Right renal pelvis (tissue), 4 donors: ENCODE results near the gene PTPN7. TPM values are rescaled to one million over a fixed set of nuclear protein-coding genes. Genes with fewer than 3 reads are reported as not detected.
"Not testable (repeated sequence)": the region's sequence is repeated elsewhere in the genome, so short reads cannot be mapped to it uniquely, and the experiment has no call there.

Source experiments
- DNase-seq, 4 donors: peaks; one replicate each; pipeline ENCODE4 v3.0.0-alpha.2; 2013; ENCODE audit warnings: low read depth in 4 of 4, low spot score in 3 of 4, missing footprints in 1 of 4
- polyA plus RNA-seq, 4 donors: library from polyadenylated mRNA; unstranded; fragments of 120-200 nt; gene quantifications; one replicate each; pipeline ENCODE4 v1.2.1, GENCODE V29; 2013; ENCODE audit not compliant: insufficient read length in 4 of 4

Gene PTPN7
- polyA plus RNA-seq, 4 donors = 0.98 to 2.1 (median 1.3) TPM

- no peak for DNase-seq
These were observed 29.7 kb upstream of the PTPN7 start for GRCh38 chr1:202189918-202190715.

GRCh38 chr1:202189001-202189790, 28.8 kb upstream of the PTPN7 start:
- peak; percentile 26 to 50 (median 37) for DNase-seq

GRCh38 chr1:202187697-202188407, 27.4 kb upstream of the PTPN7 start:
- DNase-seq = no peak

GRCh38 chr1:202187041-202187671, 26.8 kb upstream of the PTPN7 start:
- no peak for DNase-seq

GRCh38 chr1:202186327-202186726, 25.9 kb upstream of the PTPN7 start:
- no peak for DNase-seq

- peak; percentile 63 to 81 (median 74) for DNase-seq
These were observed 24.5 kb upstream of the PTPN7 start for GRCh38 chr1:202184750-202185460.

- DNase-seq = no peak
These were observed 21.9 kb upstream of the PTPN7 start for GRCh38 chr1:202182040-202182877.

GRCh38 chr1:202181586-202181985, 21.2 kb upstream of the PTPN7 start:
- no peak for DNase-seq

GRCh38 chr1:202180751-202181139, 20.3 kb upstream of the PTPN7 start:
- DNase-seq = not testable (repeated sequence)

GRCh38 chr1:202179828-202180750, 19.7 kb upstream of the PTPN7 start:
- no peak for DNase-seq

GRCh38 chr1:202176949-202177927, 16.8 kb upstream of the PTPN7 start:
- no peak for DNase-seq

GRCh38 chr1:202173993-202174392, 13.6 kb upstream of the PTPN7 start:
- no peak for DNase-seq

GRCh38 chr1:202172015-202172355, 11.6 kb upstream of the PTPN7 start:
- DNase-seq = no peak

- no peak for DNase-seq
These were observed 11.1 kb upstream of the PTPN7 start for GRCh38 chr1:202171292-202172014.

GRCh38 chr1:202170726-202171125, 10.3 kb upstream of the PTPN7 start:
- no peak for DNase-seq

GRCh38 chr1:202168861-202169260, 8.5 kb upstream of the PTPN7 start:
- DNase-seq = no peak
